K562 (cell line): ENCODE results near the gene CCDC85B. TPM values are rescaled to one million over a fixed set of nuclear protein-coding genes. Genes with fewer than 3 reads are reported as not detected.
A peak's percentile ranks its signal among the peaks of the same experiment; 100 is the strongest.

Source experiments
- ARID1B ChIP-seq: fragments of 450-650 bp; IDR thresholded peaks from 2 replicates; pipeline ENCODE4 v1.6.1; 2016; ENCODE audit warnings: antibody characterized with exemption, mild to moderate bottlenecking, inconsistent platforms
- BDP1 ChIP-seq: IDR thresholded peaks from 3 replicates; pipeline ENCODE4 v1.6.1; 2011; ENCODE audit not compliant: insufficient read length, insufficient read depth
- C11orf30 ChIP-seq: fragments of 450-650 bp; IDR thresholded peaks from 2 replicates; pipeline ENCODE4 v1.6.1; 2016; ENCODE audit warnings: low read depth, mild to moderate bottlenecking
- COPS2 ChIP-seq: fragments of 450-650 bp; conservative IDR thresholded peaks from 2 replicates; pipeline ENCODE4 v1.6.1; 2016; ENCODE audit warnings: mild to moderate bottlenecking, moderate library complexity
- ELF4 ChIP-seq: fragments of 450-650 bp; formaldehyde crosslinking; IDR thresholded peaks from 2 replicates; pipeline ENCODE4 v1.4.0; 2022; ENCODE audit warnings: missing genetic modification characterization
- FOSL1 ChIP-seq: fragments of 200-800 bp; sonication (Bioruptor generic); conservative IDR thresholded peaks from 2 replicates; pipeline ENCODE4 v1.6.1; 2016; ENCODE audit warnings: missing genetic modification characterization, missing compliant biosample characterization
- PPARD ChIP-seq: fragments of 250-450 bp; sonication (Bioruptor Pico); IDR thresholded peaks from 2 replicates; pipeline ENCODE4 v1.8.0; 2022; ENCODE audit warnings: inconsistent platforms, mild to moderate bottlenecking, moderate library complexity
- RFX7 ChIP-seq: fragments of 250-450 bp; sonication (Bioruptor Pico); IDR thresholded peaks from 2 replicates; pipeline ENCODE4 v1.5.1; 2021; ENCODE audit warnings: mild to moderate bottlenecking
- SMAD1 ChIP-seq: fragments of 150-350 bp; IDR thresholded peaks from 2 replicates; pipeline ENCODE4 v1.6.1; 2014; ENCODE audit warnings: low read length, low read depth; ENCODE audit not compliant: partially characterized antibody
- STAT5A ChIP-seq: IDR thresholded peaks from 2 replicates; pipeline ENCODE4 v1.6.1; 2012; ENCODE audit warnings: low read length, inconsistent platforms, borderline replicate concordance
- ZC3H4 ChIP-seq: sonication (generic); formaldehyde crosslinking; IDR thresholded peaks from 2 replicates; pipeline ENCODE4 v1.9.0; 2021; ENCODE audit warnings: missing genetic modification reagents, borderline replicate concordance
- ZFP36 ChIP-seq: fragments of 150-350 bp; IDR thresholded peaks from 2 replicates; pipeline ENCODE4 v1.6.1; 2018; ENCODE audit warnings: low read length, low read depth; ENCODE audit not compliant: partially characterized antibody
- ZFPM2 ChIP-seq: fragments of 250-450 bp; sonication (Bioruptor Pico); IDR thresholded peaks from 2 replicates; pipeline ENCODE4 v1.5.1; 2022; ENCODE audit warnings: mild to moderate bottlenecking
- ZNF133 ChIP-seq: fragments of 250-450 bp; sonication (Bioruptor Pico); IDR thresholded peaks from 2 replicates; pipeline ENCODE4 v1.4.0; 2020; ENCODE audit warnings: mild to moderate bottlenecking
- ZNF224 ChIP-seq: sonication (generic); formaldehyde crosslinking; IDR thresholded peaks from 2 replicates; pipeline ENCODE4 v1.8.0; 2022; ENCODE audit warnings: mild to moderate bottlenecking, missing genetic modification reagents
- ZNF239 ChIP-seq: fragments of 250-450 bp; sonication (Bioruptor Pico); IDR thresholded peaks from 2 replicates; pipeline ENCODE4 v1.4.0; 2020; ENCODE audit warnings: mild to moderate bottlenecking
- ZNF408 ChIP-seq: fragments of 250-450 bp; sonication (Bioruptor Pico); IDR thresholded peaks from 2 replicates; pipeline ENCODE4 v1.4.0; 2020; ENCODE audit warnings: low read depth, mild to moderate bottlenecking, moderate library complexity
- polyA plus RNA-seq, 8 experiments: library from polyadenylated mRNA; depleted of rRNA in 4 of 8; stranded (reverse) in 5 of 8; unstranded in 3 of 8; fragments of >200 nt; fragmentation: Nextera tagmentation in 2 of 8; fragmentation: Illumina TruSeq in 1 of 8; extraction: Ambion mirVana in 2 of 8; extraction: Trizol in 1 of 8; gene quantifications; 2 replicates each; pipeline versions ENCODE4 v1.2.1 to v1.2.3, GENCODE V29; 2011 to 2014; ENCODE audit warnings: inconsistent platforms in 1 of 8, missing spikeins in 1 of 8
- total RNA-seq, 7 experiments: library from RNA; depleted of rRNA in 6 of 7; stranded (reverse); fragments of >200 nt in 6 of 7; fragmentation: Illumina TruSeq in 2 of 7; extraction: Trizol in 2 of 7; gene quantifications; 2 replicates each; pipeline versions ENCODE4 v1.2.1 to v1.2.3, GENCODE V29; 2011 to 2021; ENCODE audit warnings: low replicate concordance in 1 of 7
- TF ChIP-seq, protein P1 (sequence below): sonication (generic); formaldehyde crosslinking; IDR thresholded peaks from 2 replicates; pipeline ENCODE4 v1.8.1; 2023; ENCODE audit warnings: mild to moderate bottlenecking, missing genetic modification reagents
- TF ChIP-seq, protein P2 (sequence below): fragments of 450-650 bp; IDR thresholded peaks from 2 replicates; pipeline ENCODE4 v1.6.1; 2016
- TF ChIP-seq, protein P3 (sequence below): fragments of 250-450 bp; sonication (Bioruptor Pico); IDR thresholded peaks from 2 replicates; pipeline ENCODE4 v1.5.1; 2021; ENCODE audit warnings: mild to moderate bottlenecking
- TF ChIP-seq, protein P4 (sequence below): IDR thresholded peaks from 2 replicates; pipeline ENCODE4 v1.6.1; 2016; ENCODE audit warnings: missing genetic modification characterization, missing compliant biosample characterization
- TF ChIP-seq, protein P5 (sequence below): fragments of 450-650 bp; formaldehyde crosslinking; IDR thresholded peaks from 2 replicates; pipeline ENCODE4 v1.4.0; 2020; ENCODE audit warnings: mild to moderate bottlenecking

Gene CCDC85B
- total and polyA plus RNA-seq, 9 of the 15 experiments (the other 6 are each of a cell fraction or from before 2014, with no cell fraction given), result 0.14 to 138 (median 6.2) TPM

DNA sequence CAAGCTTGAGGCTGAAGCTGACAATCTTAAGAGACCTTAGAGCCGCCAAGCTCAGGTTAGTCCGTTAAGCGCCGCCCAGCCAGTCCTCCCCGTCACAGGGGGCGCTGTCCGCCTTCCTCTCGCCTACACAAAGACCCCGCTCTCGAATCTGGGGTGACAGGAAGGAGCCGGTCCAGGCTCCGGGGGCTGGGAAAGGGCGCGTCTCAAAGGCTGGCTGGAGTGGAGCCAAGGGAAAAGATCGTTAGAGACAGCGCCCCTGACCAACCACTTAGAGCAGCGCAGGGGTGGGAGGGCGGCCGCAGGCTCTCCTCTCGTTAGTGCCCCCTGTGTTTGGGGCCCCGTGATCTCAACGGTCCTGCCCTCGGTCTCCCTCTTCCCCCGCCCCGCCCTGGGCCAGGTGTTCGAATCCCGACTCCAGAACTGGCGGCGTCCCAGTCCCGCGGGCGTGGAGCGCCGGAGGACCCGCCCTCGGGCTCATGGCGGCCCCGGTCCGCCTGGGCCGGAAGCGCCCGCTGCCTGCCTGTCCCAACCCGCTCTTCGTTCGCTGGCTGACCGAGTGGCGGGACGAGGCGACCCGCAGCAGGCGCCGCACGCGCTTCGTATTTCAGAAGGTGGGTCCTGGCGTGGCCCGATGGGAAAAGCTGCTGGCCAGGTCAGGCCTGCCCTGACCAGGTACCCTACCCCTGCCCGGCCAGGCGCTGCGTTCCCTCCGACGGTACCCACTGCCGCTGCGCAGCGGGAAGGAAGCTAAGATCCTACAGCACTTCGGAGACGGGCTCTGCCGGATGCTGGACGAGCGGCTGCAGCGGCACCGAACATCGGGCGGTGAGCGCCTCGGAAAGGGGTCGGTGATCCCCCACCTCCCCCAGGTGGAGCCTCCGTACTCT, 30.0 kb upstream of the CCDC85B start, which contains the start of gene MUS81 (continued):
- TF ChIP-seq, protein P1, sequence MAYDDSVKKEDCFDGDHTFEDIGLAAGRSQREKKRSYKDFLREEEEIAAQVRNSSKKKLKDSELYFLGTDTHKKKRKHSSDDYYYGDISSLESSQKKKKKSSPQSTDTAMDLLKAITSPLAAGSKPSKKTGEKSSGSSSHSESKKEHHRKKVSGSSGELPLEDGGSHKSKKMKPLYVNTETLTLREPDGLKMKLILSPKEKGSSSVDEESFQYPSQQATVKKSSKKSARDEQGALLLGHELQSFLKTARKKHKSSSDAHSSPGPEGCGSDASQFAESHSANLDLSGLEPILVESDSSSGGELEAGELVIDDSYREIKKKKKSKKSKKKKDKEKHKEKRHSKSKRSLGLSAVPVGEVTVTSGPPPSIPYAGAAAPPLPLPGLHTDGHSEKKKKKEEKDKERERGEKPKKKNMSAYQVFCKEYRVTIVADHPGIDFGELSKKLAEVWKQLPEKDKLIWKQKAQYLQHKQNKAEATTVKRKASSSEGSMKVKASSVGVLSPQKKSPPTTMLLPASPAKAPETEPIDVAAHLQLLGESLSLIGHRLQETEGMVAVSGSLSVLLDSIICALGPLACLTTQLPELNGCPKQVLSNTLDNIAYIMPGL (CRISPR knock-in tag), result no peak; the same call in 1 of the 2 replicates
- no peak; the same call in none of the 2 replicates for TF ChIP-seq ARID1B
- TF ChIP-seq, protein P2, sequence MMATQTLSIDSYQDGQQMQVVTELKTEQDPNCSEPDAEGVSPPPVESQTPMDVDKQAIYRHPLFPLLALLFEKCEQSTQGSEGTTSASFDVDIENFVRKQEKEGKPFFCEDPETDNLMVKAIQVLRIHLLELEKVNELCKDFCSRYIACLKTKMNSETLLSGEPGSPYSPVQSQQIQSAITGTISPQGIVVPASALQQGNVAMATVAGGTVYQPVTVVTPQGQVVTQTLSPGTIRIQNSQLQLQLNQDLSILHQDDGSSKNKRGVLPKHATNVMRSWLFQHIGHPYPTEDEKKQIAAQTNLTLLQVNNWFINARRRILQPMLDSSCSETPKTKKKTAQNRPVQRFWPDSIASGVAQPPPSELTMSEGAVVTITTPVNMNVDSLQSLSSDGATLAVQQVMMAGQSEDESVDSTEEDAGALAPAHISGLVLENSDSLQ, result peak; percentile 96
- TF ChIP-seq BDP1, result no peak
- TF ChIP-seq ZNF408 (CRISPR knock-in tag), result no peak
- TF ChIP-seq, protein P3, sequence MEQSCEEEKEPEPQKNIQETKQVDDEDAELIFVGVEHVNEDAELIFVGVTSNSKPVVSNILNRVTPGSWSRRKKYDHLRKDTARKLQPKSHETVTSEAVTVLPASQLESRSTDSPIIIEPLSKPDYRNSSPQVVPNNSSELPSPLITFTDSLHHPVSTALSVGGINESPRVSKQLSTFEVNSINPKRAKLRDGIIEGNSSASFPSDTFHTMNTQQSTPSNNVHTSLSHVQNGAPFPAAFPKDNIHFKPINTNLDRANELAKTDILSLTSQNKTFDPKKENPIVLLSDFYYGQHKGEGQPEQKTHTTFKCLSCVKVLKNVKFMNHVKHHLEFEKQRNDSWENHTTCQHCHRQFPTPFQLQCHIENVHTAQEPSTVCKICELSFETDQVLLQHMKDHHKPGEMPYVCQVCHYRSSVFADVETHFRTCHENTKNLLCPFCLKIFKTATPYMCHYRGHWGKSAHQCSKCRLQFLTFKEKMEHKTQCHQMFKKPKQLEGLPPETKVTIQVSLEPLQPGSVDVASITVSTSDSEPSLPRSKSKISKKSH (CRISPR knock-in tag), result no peak
- no peak for TF ChIP-seq PPARD
- TF ChIP-seq STAT5A, result peak; percentile 21; the same call in 1 of the 2 replicates
- no peak for TF ChIP-seq FOSL1 (tag)
- peak; percentile 88 for TF ChIP-seq C11orf30
- TF ChIP-seq ZC3H4 (CRISPR knock-in tag), result peak; percentile 80
- TF ChIP-seq SMAD1, result peak; percentile 80
- TF ChIP-seq RFX7 (CRISPR knock-in tag), result no peak
- TF ChIP-seq ZFPM2, result no peak
- no peak for TF ChIP-seq ZNF133 (CRISPR knock-in tag)
- no peak for TF ChIP-seq ZNF239
- TF ChIP-seq COPS2, result no peak
- TF ChIP-seq ZNF224 (CRISPR knock-in tag), result no peak
- TF ChIP-seq ELF4 (CRISPR knock-in tag), result no peak
- TF ChIP-seq ZFP36, result no peak
- TF ChIP-seq, protein P4, sequence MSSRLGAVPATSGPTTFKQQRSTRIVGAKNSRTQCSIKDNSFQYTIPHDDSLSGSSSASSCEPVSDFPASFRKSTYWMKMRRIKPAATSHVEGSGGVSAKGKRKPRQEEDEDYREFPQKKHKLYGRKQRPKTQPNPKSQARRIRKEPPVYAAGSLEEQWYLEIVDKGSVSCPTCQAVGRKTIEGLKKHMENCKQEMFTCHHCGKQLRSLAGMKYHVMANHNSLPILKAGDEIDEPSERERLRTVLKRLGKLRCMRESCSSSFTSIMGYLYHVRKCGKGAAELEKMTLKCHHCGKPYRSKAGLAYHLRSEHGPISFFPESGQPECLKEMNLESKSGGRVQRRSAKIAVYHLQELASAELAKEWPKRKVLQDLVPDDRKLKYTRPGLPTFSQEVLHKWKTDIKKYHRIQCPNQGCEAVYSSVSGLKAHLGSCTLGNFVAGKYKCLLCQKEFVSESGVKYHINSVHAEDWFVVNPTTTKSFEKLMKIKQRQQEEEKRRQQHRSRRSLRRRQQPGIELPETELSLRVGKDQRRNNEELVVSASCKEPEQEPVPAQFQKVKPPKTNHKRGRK, result no peak
- TF ChIP-seq, protein P5, sequence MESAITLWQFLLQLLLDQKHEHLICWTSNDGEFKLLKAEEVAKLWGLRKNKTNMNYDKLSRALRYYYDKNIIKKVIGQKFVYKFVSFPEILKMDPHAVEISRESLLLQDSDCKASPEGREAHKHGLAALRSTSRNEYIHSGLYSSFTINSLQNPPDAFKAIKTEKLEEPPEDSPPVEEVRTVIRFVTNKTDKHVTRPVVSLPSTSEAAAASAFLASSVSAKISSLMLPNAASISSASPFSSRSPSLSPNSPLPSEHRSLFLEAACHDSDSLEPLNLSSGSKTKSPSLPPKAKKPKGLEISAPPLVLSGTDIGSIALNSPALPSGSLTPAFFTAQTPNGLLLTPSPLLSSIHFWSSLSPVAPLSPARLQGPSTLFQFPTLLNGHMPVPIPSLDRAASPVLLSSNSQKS (CRISPR knock-in tag), result no peak
